ENCODE measurements around the gene LEMD3. TPM values are rescaled to one million over a fixed set of nuclear protein-coding genes. Genes with fewer than 3 reads are reported as not detected.

Gene LEMD3
- total and polyA plus RNA-seq, 2 donors (not counting 1 experiment from before 2014, with no cell fraction given): 11.5 to 18.5 TPM

- Histone ChIP-seq H3K4me1 (ENCODE audit: control insufficient read depth, extremely low read depth, insufficient read depth, low read length) (no peaks in the 10 kb centered on the region), H3K27me3 (ENCODE audit: control insufficient read depth, insufficient read depth, low read length) (peaks cover 26% of the 10 kb centered on the region), H3K4me2 (ENCODE audit: extremely low read depth, insufficient read depth, low read length) (no peak overlapping the region), H3K27ac (ENCODE audit: insufficient read depth, low read length) (no peak overlapping the region), H3K9ac (ENCODE audit: insufficient read depth, low read length) (no peak overlapping the region), H3K4me3 (replicated peaks in 1 of 4; ENCODE audit: control extremely low read depth in 1 of 4, insufficient read depth in 1 of 4, low read depth in 3 of 4, low read length in 4 of 4) (no peak overlapping the region), H3K36me3 (ENCODE audit: control insufficient read depth, insufficient read depth, low read length) (no peaks in the 10 kb centered on the region), H3K79me2 (ENCODE audit: control insufficient read depth, insufficient read depth, low read length) (no peaks in the 10 kb centered on the region), H2AFZ (ENCODE audit: low read length) (no peak overlapping the region), H3K9me3 (ENCODE audit: control insufficient read depth, insufficient read depth, low read depth, low read length) (no peaks in the 10 kb centered on the region), H4K20me1 (ENCODE audit: control insufficient read depth, extremely low read depth, insufficient read depth, low read length) (no peaks in the 10 kb centered on the region)
- DNase-seq (ENCODE audit: low read depth in 2 of 2): no peak
- TF ChIP-seq EZH2 (IDR thresholded peaks at IDR 0.05; ENCODE audit: low read length, missing control alignments): no peak
- TF ChIP-seq, protein P1, sequence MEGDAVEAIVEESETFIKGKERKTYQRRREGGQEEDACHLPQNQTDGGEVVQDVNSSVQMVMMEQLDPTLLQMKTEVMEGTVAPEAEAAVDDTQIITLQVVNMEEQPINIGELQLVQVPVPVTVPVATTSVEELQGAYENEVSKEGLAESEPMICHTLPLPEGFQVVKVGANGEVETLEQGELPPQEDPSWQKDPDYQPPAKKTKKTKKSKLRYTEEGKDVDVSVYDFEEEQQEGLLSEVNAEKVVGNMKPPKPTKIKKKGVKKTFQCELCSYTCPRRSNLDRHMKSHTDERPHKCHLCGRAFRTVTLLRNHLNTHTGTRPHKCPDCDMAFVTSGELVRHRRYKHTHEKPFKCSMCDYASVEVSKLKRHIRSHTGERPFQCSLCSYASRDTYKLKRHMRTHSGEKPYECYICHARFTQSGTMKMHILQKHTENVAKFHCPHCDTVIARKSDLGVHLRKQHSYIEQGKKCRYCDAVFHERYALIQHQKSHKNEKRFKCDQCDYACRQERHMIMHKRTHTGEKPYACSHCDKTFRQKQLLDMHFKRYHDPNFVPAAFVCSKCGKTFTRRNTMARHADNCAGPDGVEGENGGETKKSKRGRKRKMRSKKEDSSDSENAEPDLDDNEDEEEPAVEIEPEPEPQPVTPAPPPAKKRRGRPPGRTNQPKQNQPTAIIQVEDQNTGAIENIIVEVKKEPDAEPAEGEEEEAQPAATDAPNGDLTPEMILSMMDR (conservative IDR thresholded peaks at IDR 0.05 in 1 of 2, IDR thresholded peaks at IDR 0.05 in 1 of 2; ENCODE audit: low read depth in 1 of 2, low read length in 2 of 2): no peak
These were observed 44.1 kb upstream of the LEMD3 start for GRCh38 chr12:65125247-65125646.

DNA sequence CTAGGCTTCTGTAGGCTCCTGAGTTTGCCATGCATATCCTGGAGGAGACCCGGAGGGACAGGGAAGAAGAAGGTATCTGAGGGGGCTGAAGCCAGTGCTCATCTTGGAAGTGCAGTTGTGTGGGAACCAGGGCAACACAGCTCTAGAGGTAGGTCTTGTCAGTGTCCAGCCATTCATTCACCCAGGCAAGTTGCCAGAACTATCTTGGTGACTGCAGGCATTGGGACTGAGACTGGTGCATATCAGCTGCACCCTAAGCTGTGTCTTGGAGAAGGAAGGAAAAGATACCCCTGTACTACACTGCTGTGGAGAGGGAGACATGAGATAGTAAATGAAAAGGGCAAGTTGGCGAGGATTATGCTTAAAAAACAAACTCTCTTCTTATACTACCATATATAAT, 43.4 kb upstream of the LEMD3 start:
- no peak overlapping the region for H3K9ac ChIP-seq (ENCODE audit: insufficient read depth, low read length)
- H3K36me3 ChIP-seq (ENCODE audit: control insufficient read depth, insufficient read depth, low read length): no peaks in the 10 kb centered on the region
- DNase-seq (ENCODE audit: low read depth in 2 of 2): no peak
- H3K9me3 ChIP-seq (ENCODE audit: control insufficient read depth, insufficient read depth, low read depth, low read length): no peaks in the 10 kb centered on the region
- no peaks in the 10 kb centered on the region for H4K20me1 ChIP-seq (ENCODE audit: control insufficient read depth, extremely low read depth, insufficient read depth, low read length)
- H3K4me2 ChIP-seq (ENCODE audit: extremely low read depth, insufficient read depth, low read length): no peak overlapping the region
- H3K4me1 ChIP-seq (ENCODE audit: control insufficient read depth, extremely low read depth, insufficient read depth, low read length): no peaks in the 10 kb centered on the region
- no peaks in the 10 kb centered on the region for H3K79me2 ChIP-seq (ENCODE audit: control insufficient read depth, insufficient read depth, low read length)
- no peak for TF ChIP-seq EZH2 (IDR thresholded peaks at IDR 0.05; ENCODE audit: low read length, missing control alignments)
- TF ChIP-seq, protein P1 (conservative IDR thresholded peaks at IDR 0.05 in 1 of 2, IDR thresholded peaks at IDR 0.05 in 1 of 2; ENCODE audit: low read depth in 1 of 2, low read length in 2 of 2): no peak
- H3K27ac ChIP-seq (ENCODE audit: insufficient read depth, low read length): no peak overlapping the region
- H3K4me3 ChIP-seq (replicated peaks in 1 of 4; ENCODE audit: control extremely low read depth in 1 of 4, insufficient read depth in 1 of 4, low read depth in 3 of 4, low read length in 4 of 4): no peak overlapping the region
- no peak overlapping the region for H2AFZ ChIP-seq (ENCODE audit: low read length)
- peaks cover 19% of the 10 kb centered on the region for H3K27me3 ChIP-seq (ENCODE audit: control insufficient read depth, insufficient read depth, low read length)

DNA sequence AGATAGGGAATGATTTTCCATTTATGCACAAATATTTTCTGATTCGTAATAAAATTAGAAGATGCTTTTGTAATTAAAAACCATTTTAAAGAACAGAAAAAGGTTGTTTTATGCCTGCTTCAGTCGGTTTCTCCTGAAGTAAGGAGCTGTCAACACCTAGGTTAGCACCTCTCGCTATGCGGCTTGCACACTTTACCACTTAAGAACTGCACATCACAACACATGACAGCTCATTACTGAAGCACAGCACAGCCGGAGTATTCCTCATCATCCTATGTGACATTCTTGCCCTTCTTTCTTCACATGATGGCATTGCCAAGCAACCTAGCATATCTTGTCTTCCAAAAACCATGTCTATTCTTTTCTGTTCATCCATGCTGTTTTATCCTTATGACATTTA, 42.9 kb upstream of the LEMD3 start:
- Histone ChIP-seq H3K79me2 (ENCODE audit: control insufficient read depth, insufficient read depth, low read length) (no peaks in the 10 kb centered on the region), H3K4me3 (replicated peaks in 1 of 4; ENCODE audit: control extremely low read depth in 1 of 4, insufficient read depth in 1 of 4, low read depth in 3 of 4, low read length in 4 of 4) (no peak overlapping the region), H2AFZ (ENCODE audit: low read length) (no peak overlapping the region), H3K4me1 (ENCODE audit: control insufficient read depth, extremely low read depth, insufficient read depth, low read length) (no peaks in the 10 kb centered on the region), H3K27ac (ENCODE audit: insufficient read depth, low read length) (no peak overlapping the region), H3K9me3 (ENCODE audit: control insufficient read depth, insufficient read depth, low read depth, low read length) (no peaks in the 10 kb centered on the region), H3K4me2 (ENCODE audit: extremely low read depth, insufficient read depth, low read length) (no peak overlapping the region), H3K9ac (ENCODE audit: insufficient read depth, low read length) (no peak overlapping the region), H4K20me1 (ENCODE audit: control insufficient read depth, extremely low read depth, insufficient read depth, low read length) (no peaks in the 10 kb centered on the region), H3K27me3 (ENCODE audit: control insufficient read depth, insufficient read depth, low read length) (peaks cover 14% of the 10 kb centered on the region), H3K36me3 (ENCODE audit: control insufficient read depth, insufficient read depth, low read length) (no peaks in the 10 kb centered on the region)
- no peak for DNase-seq (ENCODE audit: low read depth in 2 of 2)
- TF ChIP-seq, protein P1 (conservative IDR thresholded peaks at IDR 0.05 in 1 of 2, IDR thresholded peaks at IDR 0.05 in 1 of 2; ENCODE audit: low read depth in 1 of 2, low read length in 2 of 2): no peak
- TF ChIP-seq EZH2 (IDR thresholded peaks at IDR 0.05; ENCODE audit: low read length, missing control alignments): no peak

All from fibroblast of lung (primary cell).